LNCAP (cell line): Measurements from ENCODE around the gene PDCL3.

Experiments used
- TF ChIP-seq, protein P1 (sequence below): fragments of 450-650 bp; IDR thresholded peaks from 2 replicates; pipeline ENCODE4 v1.5.1; 2017; ENCODE audit warnings: mild to moderate bottlenecking

PDCL3 gene

GRCh38 chr2:100560216-100560830 is 2.5 kb upstream of the PDCL3 start:
- TF ChIP-seq, protein P1, sequence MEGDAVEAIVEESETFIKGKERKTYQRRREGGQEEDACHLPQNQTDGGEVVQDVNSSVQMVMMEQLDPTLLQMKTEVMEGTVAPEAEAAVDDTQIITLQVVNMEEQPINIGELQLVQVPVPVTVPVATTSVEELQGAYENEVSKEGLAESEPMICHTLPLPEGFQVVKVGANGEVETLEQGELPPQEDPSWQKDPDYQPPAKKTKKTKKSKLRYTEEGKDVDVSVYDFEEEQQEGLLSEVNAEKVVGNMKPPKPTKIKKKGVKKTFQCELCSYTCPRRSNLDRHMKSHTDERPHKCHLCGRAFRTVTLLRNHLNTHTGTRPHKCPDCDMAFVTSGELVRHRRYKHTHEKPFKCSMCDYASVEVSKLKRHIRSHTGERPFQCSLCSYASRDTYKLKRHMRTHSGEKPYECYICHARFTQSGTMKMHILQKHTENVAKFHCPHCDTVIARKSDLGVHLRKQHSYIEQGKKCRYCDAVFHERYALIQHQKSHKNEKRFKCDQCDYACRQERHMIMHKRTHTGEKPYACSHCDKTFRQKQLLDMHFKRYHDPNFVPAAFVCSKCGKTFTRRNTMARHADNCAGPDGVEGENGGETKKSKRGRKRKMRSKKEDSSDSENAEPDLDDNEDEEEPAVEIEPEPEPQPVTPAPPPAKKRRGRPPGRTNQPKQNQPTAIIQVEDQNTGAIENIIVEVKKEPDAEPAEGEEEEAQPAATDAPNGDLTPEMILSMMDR, result no peak

DNA sequence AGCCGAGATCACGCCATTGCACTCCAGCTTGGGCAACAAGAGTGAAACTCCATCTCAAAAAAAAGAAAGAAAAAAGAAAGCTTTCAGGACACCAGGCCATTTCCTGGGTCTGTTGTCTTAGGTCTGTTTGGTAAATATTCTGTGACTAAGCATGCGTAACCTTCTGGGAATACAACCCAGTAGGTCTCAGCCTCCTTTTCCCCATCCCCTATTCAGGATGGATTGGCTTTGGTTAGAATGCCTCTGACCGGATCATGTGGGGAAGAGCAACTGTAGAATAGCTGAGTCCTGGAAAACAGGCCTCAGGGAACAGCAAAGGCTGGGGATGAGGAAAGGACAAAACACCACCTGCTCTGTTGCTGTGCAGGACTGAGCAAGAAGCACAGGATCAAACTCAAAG is 1.6 kb upstream of the PDCL3 start:
- TF ChIP-seq, protein P1, result no peak

- TF ChIP-seq, protein P1, result no peak
Measured at GRCh38 chr2:100563407-100564247, 834 bp downstream of the PDCL3 start.

DNA sequence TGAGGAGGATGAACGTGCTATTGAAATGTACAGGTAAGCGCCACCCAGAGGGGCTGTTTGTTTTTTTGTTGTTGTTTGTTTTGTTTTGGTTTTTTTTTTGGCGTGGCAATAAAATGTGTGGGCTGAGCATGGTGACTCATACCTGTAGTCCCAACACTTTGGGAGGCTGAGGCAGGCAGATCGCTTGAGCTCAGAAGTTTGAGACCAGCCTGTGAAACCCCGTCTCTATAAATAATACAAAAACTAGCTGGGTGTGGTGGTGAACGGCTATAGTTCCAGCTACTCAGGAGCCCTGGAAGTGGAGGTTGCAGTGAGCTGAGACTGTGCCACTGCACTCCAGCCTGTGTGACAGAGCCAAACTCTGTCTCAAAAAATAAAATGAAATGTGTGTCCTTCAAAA is 6.2 kb downstream of the PDCL3 start:
- TF ChIP-seq, protein P1, result no peak

GRCh38 chr2:100571668-100572067 is 8.9 kb downstream of the PDCL3 start:
- TF ChIP-seq, protein P1, result no peak

GRCh38 chr2:100577777-100578176 is 15.0 kb downstream of the PDCL3 start:
- TF ChIP-seq, protein P1, result no peak

DNA sequence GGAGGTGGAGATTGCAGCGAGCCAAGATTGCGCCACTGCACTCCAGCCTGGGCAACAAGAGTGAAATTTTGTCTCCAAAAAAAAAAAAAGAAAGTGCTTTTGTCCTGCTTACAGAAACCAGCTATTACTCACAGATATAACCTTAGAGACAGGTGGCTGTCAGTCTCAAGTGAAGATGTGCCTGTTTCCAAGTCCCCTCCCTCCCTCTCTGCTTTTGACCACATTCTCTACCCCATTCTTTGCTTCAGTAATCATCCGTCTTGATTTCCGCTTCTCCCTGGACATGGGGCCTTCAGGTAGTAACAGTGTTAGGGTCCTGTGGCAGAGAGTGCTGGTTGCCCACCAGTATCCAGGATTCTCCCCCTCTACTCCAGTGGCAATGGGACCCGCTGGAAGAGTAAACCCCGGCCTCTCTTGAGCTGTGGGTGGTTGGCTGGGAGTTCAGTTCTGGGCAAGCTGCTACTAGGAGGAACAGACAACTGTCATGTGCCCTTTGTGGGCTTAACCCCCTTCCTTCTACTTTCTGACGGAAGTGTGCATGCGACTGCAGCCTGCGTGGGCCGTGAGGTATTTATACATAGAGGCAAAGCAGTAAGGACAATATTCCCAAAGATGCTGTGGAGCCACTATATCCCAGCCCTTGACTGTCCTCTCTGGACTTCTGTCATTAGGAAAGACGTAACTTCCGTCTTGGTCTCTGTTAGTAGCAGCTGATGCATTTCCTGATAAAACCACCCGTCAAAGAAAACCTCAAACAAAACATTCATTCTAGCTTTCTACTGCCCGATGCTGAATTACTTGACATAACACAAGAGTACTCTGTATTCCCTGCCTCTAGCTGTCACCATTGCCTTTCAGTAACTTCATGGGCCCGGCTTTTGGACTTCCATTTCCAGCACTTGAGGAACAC is 17.8 kb downstream of the PDCL3 start:
- TF ChIP-seq, protein P1, result no peak
